OCI-LY7 (cell line): ENCODE results near the gene SMYD4.

ENCODE experiments used
- EZH2phosphoT487 ChIP-seq: fragments of 200-600 bp; sonication (generic); IDR thresholded peaks from 2 replicates; pipeline ENCODE4 v1.6.1; 2018; ENCODE audit warnings: low read depth, borderline replicate concordance, mild to moderate bottlenecking, mixed run types, antibody characterized with exemption, low read length, moderate library complexity, mixed read lengths
- TF ChIP-seq, protein P1 (sequence below): fragments of 200-600 bp; sonication (generic); conservative IDR thresholded peaks from 2 replicates; pipeline ENCODE4 v1.5.1; 2014; ENCODE audit warnings: mild to moderate bottlenecking, antibody characterized with exemption, low read length, moderate library complexity, mixed read lengths

DNA sequence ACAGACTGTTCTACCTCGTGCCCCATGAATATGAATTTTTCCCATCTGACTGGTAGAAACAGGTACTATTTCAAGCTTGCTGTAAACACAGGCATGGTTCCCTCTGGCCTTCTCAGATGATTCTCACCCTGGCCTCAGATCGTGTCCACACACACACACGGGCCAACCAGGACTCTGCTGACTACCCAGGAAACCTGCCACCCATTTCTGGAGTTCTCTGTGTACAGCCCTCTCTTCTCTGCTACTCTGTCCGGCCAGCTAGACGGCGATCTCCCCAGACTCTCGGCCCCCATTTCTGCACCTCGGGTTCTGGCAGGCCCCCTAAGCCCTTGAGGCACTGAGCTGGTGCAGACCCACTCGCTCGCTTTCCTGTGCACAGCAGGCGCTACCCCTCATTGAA is 31.3 kb upstream of the SMYD4 start:
- no peak for TF ChIP-seq EZH2phosphoT487
- TF ChIP-seq, protein P1, sequence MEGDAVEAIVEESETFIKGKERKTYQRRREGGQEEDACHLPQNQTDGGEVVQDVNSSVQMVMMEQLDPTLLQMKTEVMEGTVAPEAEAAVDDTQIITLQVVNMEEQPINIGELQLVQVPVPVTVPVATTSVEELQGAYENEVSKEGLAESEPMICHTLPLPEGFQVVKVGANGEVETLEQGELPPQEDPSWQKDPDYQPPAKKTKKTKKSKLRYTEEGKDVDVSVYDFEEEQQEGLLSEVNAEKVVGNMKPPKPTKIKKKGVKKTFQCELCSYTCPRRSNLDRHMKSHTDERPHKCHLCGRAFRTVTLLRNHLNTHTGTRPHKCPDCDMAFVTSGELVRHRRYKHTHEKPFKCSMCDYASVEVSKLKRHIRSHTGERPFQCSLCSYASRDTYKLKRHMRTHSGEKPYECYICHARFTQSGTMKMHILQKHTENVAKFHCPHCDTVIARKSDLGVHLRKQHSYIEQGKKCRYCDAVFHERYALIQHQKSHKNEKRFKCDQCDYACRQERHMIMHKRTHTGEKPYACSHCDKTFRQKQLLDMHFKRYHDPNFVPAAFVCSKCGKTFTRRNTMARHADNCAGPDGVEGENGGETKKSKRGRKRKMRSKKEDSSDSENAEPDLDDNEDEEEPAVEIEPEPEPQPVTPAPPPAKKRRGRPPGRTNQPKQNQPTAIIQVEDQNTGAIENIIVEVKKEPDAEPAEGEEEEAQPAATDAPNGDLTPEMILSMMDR, result no peak
